Right renal pelvis (tissue), 4 donors: ENCODE measurements around the gene SRGAP3. TPM values are rescaled to one million over a fixed set of nuclear protein-coding genes. Genes with fewer than 3 reads are reported as not detected.

ENCODE experiments used
- DNase-seq, 4 donors: peaks; one replicate each; pipeline ENCODE4 v3.0.0-alpha.2; 2013; ENCODE audit warnings: low read depth in 4 of 4, low spot score in 3 of 4, missing footprints in 1 of 4
- polyA plus RNA-seq, 4 donors: library from polyadenylated mRNA; unstranded; fragments of 120-200 nt; gene quantifications; one replicate each; pipeline ENCODE4 v1.2.1, GENCODE V29; 2013; ENCODE audit not compliant: insufficient read length in 4 of 4

Gene SRGAP3
- polyA plus RNA-seq, 4 donors, result 15.0 to 17.0 (median 15.9) TPM

DNA sequence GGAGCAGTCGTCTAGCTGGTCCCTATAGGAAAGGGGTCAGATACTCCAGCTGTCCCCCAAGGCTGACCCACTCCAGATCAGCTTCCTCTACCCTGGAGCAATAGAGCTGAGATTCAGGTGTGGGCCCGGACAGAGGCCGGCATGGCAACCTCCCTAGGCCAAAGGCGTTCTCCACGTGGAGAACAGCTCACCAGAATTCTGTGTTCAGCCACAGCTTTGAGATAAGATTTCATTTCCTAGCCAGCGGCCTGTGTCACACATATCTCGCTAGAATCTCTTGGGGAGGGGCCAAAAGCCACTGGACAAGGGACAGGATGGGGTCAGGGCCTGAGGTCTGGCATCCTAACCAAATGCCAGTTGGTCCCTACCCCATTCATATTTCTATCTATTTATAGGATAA, 20.1 kb downstream of the SRGAP3 start:
- DNase-seq, result no peak

DNA sequence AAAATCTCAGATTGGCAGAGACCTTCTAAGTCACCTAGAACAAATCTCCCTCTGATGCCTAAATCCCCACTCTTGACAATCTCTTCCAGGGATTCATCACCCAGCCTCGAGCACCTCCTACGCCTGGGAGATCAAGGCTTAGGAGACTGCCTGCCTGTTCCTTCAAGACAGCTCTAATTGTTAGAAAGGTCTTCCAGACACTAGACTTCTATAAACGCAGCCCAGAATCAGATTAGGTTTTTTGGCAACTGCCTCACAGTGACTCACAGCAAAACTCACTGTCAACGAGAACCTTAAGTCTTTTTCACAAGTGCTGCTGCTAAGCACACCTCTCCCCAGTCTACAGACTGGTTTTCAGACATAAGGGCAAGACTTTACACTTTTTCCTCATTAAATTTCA, 23.1 kb downstream of the SRGAP3 start:
- no peak for DNase-seq

DNA sequence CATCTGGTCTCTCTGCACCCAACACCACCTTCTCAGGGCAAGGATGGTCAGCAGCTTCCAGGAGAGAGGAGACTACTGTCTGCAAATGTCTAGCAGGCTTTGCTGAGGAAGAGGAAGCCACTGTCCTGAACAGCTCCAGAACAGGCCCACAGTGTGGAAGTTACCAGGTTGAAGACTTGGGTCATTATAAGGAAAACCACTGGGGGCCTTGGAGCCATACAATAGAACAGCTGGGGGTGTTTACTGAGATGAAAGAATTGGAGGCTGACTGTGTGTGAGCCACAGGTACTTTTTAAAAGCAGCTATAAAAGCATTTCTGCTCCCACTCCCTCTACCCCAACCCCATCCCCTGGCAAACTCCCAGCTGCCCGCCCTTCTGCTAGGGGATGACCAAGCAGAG, 24.2 kb downstream of the SRGAP3 start:
- no peak for DNase-seq

DNA sequence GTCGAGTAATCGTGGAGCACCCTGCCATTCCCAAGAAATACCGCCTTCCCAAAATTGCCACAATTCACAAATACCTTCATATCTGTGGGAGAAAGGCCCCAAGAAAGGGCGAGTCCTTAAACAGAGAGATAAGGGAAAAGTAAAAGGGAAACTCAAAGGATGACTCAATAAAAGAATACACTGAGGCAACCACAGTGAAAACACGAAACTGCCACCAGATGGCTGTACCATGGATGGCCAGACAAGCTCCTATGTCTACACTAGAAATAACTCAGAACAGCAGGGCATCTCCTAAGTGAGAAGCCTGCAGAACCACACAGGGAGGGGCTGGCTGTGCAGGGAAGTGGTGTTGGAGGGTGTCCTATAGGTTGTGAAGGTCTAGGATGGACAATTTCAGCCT, 25.0 kb downstream of the SRGAP3 start:
- no peak for DNase-seq

DNA sequence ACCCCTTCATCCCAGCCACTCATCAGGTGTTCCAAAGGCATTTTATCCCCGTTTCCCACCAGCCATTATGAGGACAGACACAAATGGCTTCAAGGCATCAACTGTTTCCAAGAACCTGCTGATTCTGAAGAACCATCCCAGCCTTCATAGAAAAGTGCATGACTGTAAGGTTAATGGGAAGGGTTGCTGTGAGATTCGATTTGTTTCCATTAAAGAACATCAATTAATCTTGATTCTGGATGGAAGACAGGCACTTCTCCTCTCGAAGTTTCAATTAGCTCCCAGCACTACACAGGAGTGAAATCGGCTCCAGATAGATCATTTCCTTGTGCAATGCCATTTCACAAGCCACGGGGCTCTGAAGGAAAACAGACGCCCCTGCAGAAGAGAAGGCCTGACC, 25.8 kb downstream of the SRGAP3 start:
- DNase-seq, result no peak

DNA sequence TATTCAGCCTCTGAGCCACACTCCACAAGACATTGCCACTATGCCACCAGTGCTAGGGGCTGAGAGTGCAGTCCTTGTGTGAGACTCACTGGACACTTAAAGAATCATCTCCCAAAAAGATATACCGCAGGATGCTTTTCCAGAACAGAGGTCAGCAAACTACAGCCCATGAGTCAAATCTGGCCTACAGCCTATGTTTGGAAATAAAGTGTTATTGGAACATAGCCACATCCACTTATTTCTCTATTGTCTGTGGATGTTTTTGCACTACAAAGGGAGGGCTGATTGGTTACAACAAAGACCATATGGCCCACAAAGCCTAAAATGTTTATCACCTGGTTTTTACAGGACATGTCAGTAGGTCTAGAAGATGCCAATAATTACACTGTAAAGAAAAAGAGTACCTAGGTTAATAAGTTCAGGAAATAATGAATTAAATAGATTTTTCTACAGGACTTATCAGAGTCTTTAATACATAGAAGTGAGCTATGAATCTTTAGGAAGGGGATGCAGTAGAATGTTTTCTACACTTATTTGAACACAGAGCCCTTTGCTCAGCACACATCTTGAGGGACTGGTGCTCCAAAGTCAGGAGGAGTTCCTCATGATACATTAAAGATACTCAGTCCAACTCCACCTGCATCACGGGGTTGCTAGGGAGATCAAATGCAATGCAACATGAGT, 26.3 kb downstream of the SRGAP3 start:
- DNase-seq, result no peak

DNA sequence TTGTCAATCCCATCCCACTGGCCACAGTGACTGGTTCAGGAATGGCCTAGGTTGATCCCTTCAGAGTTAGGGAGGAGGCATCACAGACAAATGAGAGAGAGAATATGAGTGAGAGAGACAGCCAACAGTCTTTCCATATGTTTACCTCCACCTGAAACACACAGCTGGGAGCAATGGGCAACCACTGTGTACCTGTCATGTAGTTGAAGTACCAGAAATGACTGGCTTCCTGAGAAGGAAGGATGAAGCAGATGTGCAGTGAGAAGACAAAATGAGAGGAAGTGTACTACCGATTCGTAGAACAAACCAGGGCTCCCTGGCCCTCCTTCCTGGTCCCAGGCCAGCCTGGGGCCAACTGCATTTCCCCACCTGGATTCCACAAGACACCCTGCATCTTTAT, 27.4 kb downstream of the SRGAP3 start:
- DNase-seq, result no peak

DNA sequence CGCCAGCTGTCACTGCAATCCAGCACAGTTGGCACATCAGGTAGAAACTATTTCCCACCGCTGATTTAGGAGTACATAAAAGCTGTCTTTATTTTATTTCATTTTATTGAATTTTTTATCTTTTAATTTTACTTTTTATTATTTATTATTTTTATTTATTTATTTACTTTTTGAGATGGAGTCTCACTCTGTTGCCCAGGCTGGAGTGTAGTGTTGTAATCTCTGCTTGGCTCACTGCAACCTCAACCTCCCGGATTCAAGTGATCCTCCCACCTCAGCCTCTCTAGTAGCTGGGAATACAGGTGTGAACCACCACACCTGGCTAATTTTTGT, 31.0 kb downstream of the SRGAP3 start:
- no peak for DNase-seq

DNA sequence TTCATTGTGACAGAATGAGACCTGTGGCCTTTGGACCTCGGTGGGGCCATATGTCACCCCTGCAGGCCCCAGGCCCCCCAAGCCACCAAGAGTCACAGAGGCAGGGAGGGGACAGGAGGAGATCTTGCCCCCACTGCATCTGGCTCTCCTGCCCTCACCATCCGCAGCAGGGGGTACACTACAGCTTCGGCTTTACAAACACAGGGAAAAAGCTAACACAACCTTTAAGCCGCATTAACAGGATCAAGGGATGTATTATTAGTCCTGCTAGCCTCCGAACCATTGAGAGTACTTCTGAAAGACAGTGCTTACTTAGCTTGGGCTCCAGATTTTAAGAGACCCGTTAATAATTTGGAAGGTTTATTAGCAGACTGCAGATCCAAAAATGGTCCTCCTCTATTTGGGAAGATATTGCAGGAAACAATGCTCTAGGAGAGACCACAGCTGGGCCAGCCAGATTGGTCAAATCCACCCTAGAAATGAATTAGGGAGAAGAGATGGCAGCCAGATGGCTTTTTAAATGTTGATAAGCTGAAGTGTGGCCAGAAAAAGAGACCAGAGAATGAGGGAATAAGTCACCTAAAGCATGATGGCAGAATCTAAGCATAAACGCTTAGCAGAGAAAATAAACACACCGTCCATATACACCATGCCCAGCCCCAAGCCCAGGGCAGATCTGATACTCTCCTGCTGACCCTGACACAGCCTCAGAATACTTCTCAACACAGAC, 31.5 kb downstream of the SRGAP3 start:
- DNase-seq, result no peak

DNA sequence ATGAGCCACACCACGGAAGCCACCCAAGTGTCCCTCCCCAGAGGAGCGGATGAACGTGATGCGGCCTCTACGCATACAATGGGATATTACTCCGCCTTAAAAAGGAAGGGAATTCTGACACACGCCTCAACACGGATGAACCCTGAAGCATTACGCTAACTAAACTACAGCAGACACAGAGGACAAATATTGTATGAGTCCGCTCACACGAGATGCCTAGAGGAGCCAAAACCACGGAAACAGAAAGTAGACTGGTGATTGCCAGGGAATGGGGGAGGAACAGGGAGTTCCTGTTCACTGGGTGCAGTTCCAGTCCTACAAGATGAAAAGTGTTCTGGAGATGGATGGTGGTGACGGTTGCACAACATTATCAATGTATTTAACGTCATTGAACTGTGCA, 32.7 kb downstream of the SRGAP3 start:
- DNase-seq, result no peak

DNA sequence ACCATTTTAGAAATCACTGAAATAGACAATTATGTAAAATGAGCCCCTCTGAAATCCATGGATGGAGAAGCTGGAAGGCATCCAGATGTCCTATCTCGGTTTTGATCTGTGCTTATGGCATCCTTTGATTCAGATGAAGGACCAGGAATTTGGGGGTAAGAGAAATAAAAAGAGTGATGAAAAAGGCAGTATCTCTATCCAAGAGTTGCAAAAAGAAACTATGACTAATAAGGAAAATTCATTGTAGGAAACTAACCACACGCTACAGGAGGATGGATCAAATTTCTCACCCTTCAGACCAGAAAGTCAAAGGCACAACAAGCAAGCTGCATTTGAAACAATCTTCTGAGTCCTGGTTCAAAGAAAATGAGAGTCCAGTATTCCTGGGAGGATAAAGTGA, 34.8 kb downstream of the SRGAP3 start:
- DNase-seq, result no peak

DNA sequence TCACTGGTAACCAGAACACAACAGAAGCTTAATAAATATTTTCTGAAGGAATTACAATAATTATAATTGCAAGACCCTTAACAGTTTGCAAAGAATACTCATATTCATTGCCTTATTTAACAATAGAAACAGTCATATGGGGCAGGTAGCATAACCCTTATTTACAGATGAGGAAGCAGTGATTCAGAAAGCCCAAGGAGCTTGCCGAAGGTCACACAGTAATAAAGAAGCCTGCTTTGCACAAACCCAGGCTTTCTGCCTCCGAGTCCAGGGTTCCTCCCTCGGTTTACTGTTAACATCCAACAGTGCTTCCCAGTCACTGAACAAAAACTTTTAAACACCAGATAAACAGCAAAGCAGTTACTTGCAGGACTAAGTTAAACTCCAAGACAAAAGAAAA, 35.3 kb downstream of the SRGAP3 start:
- no peak for DNase-seq

DNA sequence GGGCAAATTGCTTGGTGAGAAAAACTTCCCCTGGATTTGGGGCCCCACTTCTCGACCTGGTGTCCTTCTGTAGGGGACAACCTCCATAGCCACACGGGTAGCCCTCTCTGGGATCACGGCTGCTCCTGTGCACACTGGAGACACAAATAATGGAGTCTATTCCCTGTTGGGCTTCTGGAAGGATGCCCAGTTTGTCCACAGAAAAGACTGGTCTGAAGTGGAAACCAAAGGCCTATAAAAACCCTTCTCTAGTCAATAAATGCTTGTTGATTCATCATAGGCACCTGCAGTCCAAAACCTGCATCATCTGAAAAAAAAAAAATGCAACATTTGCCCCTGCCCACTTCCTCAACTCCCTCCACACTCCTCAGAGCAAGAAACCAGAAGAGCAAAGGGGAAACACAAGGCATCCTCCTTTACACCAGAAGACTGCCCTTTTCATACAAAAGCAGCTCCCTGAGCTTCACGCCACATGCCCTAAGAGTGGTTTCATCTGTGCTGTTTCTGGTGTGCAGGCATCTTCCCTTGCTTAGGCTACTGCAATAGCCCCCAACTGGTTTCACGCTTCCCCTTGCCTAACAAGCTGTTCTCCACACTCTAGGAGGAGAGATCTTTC, 36.3 kb downstream of the SRGAP3 start:
- no peak for DNase-seq

DNA sequence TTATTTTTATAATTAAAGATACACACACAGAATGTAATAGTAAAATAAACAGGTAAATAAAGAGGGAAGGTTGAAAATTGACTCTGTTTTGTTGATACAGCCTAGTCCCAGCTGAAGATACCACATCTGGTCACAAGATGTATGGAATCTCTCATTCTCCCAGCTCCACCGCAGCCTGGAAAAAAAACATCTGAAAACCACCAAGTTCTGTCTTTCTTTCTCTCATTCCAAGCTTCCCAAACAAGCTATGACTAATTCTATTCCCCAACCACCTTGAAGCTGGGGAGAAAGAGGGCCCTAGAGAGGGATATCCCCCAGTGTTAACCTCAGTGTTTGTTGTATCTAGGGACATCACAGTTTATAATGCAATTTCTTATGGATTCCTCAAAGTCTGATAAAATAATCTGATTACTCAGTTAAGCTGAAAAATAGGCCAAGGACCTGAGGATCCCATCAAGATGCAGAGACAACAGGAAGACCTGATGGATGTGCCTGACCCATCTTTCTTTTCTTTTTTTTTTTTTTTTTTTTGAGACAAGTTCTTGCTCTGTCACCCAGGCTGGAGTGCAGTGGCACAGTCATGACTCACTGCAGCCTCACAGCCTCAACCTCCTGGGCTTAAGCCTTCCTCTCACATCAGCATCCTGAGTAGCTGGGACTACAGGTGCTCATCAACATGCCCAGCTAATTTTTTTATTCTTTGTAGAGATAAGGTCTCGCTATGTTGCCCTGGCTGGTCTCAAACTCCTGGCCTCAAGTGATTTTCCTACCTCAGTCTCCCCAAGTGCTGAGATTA, 38.1 kb downstream of the SRGAP3 start:
- no peak for DNase-seq

DNA sequence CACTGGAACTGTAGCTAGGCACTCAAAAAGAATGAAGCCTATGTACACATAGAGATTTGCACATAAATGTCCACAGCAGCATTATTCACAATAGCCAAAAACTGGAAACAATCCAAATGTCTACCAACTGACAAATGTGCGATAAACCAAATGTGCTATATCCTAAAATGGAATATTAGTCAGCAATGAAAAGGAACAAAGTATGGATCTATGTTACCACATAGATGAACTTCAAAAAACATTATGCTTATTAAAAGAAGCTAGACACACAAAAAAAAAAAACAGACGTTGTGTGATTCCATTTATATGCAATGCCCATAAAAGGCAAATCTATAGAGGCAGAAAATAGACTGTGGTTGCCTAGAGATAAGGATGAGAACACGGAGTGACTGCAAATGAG, 39.7 kb downstream of the SRGAP3 start:
- DNase-seq, result no peak

DNA sequence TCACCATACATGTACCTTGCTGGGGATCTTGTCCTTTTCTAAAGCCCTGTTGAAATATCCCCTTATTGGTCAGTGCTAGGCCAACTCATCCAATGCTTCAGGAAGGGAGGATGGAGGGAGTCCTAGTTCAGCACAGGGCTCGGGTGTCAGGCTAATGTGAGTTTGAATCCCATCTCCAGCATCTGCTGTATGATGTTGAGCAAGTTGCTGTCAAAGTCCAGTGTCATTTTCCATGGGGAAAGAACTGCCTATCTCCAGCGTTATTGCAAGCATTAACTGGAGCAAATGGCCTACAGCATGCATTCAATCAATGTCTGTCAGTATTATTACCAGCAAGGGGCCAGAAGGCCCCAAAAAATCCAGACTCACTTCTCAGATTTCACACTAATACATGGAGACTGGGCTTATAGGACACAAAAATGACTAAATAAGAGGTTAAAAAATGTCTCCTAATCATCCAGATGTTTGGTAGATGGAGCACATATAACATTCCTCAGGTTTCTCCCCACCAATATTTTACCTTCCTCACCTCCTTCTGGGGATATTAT, 40.8 kb downstream of the SRGAP3 start:
- DNase-seq, result no peak

DNA sequence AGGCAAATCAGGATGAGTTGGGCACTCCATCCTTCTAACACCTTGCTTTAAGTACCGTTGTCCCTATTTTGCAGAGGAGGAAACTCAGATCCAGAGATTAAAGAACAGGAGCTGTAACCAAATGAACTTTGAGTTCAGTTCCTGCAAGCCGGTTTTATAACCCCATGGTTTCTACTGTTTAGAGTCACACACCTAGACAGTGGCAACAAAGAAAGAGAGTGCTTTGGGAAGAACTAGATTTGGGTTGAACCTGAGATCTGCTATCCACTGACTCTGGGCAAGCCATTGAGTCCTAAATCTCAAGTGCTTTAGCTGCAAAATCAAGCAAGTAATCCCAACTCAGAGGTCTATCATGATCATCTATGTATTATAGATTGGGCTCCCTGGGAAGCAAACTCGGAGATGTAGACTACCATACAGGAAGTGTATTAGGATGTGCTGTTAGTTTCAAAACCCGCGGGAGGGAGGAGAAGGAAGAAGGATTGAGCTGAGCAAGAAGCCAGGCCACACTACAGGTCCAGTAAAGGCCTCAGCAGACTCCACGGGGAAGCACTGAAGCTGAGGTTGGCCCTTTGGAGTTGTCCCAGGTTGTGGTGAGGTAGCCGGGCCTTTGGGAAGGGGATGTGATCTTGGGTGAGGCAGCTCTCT, 42.2 kb downstream of the SRGAP3 start:
- DNase-seq, result no peak

DNA sequence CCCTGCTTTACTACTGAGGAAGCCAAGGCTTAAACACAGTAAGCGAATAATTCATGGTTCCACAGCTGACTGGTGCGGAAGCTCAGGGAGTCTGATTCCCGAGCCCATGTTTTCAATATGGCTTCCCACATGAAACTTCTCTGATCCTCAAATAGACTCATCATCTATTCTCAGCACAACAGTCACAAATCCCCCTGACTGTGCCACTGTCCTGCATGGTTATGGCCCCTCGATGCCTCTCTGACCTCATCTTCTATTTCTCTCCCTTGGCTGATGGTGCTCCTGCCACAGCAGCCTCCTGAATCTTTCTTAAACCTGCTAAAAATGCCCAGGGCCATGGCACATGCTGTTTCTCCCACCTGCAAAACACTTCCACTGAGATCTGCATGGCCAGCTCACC, 43.2 kb downstream of the SRGAP3 start:
- no peak for DNase-seq

DNA sequence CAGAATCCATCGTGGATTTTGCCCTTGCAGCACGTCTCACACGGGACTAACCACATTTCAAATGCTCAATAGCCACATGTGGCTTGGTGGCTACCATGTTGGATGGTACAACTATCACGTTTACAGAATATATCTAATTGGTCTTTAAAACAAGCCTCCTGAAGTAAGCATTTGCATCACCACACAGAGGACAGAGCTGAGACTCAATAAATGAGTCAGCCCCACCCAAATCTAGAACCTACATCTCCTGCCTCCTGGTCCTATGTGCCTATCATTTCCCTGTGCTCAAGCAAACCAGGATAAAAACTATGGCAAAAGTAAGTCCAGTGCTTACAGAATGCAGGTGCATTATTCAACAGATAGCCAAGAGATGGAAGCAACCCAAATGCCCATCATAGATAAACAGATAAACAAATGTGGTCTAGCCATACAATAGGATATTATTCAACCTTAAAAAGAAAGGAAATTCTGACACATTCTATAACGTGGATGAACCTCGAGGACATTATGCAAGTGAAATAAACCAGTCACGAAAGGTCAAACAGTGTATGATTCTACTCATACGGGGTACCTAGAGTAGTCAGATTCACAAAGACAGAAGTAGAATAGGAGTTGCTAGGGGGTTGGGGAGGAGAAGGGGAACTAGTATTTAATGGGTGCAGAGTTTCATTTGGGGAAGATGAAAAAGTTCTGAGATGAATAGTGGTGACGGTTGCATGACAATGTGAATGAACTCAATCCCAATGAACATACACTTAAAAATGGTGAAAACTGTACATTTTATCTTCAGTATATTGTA, 43.9 kb downstream of the SRGAP3 start:
- no peak for DNase-seq
